ENCODE results near the gene ADGRG6.

ADGRG6 gene

DNA sequence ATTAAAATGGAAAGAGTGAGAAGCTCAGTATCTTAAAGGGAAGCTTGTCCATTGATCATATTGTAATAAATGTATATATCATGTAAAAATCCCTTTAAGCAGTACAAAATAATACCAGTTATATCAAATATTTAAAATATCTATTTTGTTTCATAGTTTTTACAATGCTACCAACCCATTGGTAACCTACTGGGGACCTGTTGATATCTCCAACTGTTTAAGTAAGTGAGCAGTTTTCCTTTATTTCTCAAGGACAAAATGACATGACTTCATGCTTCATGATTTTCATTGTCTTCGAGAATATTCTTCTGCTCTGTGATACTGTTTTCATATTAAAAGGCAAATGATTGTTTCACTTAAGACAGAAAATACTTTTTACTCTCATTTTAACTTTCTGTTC, 100.0 kb downstream of the ADGRG6 start:
- no peaks in the 10 kb centered on the region for H3K9me3 ChIP-seq (ENCODE audit: control insufficient read depth, insufficient read depth, low read depth, low read length)
- H3K36me3 ChIP-seq (ENCODE audit: control insufficient read depth in 2 of 2, insufficient read depth in 1 of 2, low read length in 2 of 2) = no peaks in the 10 kb centered on the region
- H3K27ac ChIP-seq (ENCODE audit: extremely low read depth, low read depth, low read length) = no peak overlapping the region
- TF ChIP-seq ZBTB8A (tag by site-specific recombination; IDR thresholded peaks at IDR 0.05) = no peak
- TF ChIP-seq SCRT2 (tag by site-specific recombination; IDR thresholded peaks at IDR 0.05) = peak; percentile 74
- peak; percentile 60 for TF ChIP-seq SCRT1 (tag by site-specific recombination; IDR thresholded peaks at IDR 0.05; ENCODE audit: borderline replicate concordance)
- POLR2A ChIA-PET = no interaction called here
- peaks cover 11% of the 10 kb centered on the region for H3K4me1 ChIP-seq (ENCODE audit: control insufficient read depth, insufficient read depth, low read length)
- H3K4me3 ChIP-seq (ENCODE audit: low read depth, low read length) = no peak overlapping the region
- CTCF ChIA-PET = interaction anchor here (0.5 kb wide), 1 partner anchor 369 kb away, joined by 3 read pairs; no protein-coding TSS in a partner anchor

DNA sequence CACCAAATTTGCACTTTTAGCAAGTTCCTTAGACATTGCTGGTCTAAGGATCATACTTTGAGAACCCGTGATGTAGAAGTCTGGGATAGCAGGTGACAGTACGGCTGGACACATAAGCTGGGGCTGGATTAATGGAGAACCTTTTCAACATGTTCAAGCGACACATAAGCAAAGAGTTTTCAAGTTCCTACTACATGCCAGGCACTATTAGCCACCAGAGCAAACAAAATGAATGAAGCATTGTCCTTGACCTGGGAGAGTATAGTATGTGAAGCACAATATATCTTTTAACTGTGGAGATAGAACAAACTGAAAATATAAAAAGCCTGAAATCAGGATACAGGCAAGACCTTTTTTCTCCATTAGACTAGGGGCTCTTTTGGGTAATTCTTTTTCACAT, 102.9 kb downstream of the ADGRG6 start:
- TF ChIP-seq ZNF658 (tag by site-specific recombination; IDR thresholded peaks at IDR 0.05) (no peak), ZNF19 (tag by site-specific recombination; IDR thresholded peaks at IDR 0.05; ENCODE audit: low read depth) (no peak), ZNF548 (tag by site-specific recombination; IDR thresholded peaks at IDR 0.05) (no peak), ZNF311 (tag by site-specific recombination; IDR thresholded peaks at IDR 0.05; ENCODE audit: borderline replicate concordance) (no peak), ZNF202 (tag by site-specific recombination; IDR thresholded peaks at IDR 0.05; ENCODE audit: borderline replicate concordance) (no peak), ZNF501 (tag by site-specific recombination; IDR thresholded peaks at IDR 0.05) (no peak), ZNF621 (tag by site-specific recombination; IDR thresholded peaks at IDR 0.05) (no peak)
- TF ChIP-seq, protein P1, sequence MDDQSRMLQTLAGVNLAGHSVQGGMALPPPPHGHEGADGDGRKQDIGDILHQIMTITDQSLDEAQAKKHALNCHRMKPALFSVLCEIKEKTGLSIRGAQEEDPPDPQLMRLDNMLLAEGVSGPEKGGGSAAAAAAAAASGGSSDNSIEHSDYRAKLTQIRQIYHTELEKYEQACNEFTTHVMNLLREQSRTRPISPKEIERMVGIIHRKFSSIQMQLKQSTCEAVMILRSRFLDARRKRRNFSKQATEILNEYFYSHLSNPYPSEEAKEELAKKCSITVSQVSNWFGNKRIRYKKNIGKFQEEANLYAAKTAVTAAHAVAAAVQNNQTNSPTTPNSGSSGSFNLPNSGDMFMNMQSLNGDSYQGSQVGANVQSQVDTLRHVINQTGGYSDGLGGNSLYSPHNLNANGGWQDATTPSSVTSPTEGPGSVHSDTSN (CRISPR knock-in tag; IDR thresholded peaks at IDR 0.05) = no peak
- TF ChIP-seq, protein P2, sequence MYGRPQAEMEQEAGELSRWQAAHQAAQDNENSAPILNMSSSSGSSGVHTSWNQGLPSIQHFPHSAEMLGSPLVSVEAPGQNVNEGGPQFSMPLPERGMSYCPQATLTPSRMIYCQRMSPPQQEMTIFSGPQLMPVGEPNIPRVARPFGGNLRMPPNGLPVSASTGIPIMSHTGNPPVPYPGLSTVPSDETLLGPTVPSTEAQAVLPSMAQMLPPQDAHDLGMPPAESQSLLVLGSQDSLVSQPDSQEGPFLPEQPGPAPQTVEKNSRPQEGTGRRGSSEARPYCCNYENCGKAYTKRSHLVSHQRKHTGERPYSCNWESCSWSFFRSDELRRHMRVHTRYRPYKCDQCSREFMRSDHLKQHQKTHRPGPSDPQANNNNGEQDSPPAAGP (tag by site-specific recombination; IDR thresholded peaks at IDR 0.05) = no peak
- TF ChIP-seq, protein P3, sequence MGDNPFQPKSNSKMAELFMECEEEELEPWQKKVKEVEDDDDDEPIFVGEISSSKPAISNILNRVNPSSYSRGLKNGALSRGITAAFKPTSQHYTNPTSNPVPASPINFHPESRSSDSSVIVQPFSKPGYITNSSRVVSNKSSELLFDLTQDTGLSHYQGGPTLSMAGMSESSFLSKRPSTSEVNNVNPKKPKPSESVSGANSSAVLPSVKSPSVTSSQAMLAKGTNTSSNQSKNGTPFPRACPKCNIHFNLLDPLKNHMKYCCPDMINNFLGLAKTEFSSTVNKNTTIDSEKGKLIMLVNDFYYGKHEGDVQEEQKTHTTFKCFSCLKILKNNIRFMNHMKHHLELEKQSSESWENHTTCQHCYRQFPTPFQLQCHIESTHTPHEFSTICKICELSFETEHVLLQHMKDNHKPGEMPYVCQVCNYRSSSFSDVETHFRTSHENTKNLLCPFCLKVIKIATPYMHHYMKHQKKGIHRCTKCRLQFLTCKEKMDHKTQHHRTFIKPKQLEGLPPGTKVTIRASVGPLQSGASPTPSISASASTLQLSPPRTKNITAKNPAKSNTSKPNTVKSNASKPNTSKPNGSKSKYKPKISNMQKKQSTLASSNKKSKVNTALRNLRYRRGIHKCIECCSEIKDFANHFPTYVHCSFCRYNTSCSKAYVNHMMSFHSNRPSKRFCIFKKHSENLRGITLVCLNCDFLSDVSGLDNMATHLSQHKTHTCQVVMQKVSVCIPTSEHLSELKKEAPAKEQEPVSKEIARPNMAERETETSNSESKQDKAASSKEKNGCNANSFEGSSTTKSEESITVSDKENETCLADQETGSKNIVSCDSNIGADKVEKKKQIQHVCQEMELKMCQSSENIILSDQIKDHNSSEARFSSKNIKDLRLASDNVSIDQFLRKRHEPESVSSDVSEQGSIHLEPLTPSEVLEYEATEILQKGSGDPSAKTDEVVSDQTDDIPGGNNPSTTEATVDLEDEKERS (tag by site-specific recombination; IDR thresholded peaks at IDR 0.05) = no peak
- TF ChIP-seq, protein P4, sequence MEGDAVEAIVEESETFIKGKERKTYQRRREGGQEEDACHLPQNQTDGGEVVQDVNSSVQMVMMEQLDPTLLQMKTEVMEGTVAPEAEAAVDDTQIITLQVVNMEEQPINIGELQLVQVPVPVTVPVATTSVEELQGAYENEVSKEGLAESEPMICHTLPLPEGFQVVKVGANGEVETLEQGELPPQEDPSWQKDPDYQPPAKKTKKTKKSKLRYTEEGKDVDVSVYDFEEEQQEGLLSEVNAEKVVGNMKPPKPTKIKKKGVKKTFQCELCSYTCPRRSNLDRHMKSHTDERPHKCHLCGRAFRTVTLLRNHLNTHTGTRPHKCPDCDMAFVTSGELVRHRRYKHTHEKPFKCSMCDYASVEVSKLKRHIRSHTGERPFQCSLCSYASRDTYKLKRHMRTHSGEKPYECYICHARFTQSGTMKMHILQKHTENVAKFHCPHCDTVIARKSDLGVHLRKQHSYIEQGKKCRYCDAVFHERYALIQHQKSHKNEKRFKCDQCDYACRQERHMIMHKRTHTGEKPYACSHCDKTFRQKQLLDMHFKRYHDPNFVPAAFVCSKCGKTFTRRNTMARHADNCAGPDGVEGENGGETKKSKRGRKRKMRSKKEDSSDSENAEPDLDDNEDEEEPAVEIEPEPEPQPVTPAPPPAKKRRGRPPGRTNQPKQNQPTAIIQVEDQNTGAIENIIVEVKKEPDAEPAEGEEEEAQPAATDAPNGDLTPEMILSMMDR (tag by site-specific recombination; IDR thresholded peaks at IDR 0.05) = no peak
- TF ChIP-seq, protein P5, sequence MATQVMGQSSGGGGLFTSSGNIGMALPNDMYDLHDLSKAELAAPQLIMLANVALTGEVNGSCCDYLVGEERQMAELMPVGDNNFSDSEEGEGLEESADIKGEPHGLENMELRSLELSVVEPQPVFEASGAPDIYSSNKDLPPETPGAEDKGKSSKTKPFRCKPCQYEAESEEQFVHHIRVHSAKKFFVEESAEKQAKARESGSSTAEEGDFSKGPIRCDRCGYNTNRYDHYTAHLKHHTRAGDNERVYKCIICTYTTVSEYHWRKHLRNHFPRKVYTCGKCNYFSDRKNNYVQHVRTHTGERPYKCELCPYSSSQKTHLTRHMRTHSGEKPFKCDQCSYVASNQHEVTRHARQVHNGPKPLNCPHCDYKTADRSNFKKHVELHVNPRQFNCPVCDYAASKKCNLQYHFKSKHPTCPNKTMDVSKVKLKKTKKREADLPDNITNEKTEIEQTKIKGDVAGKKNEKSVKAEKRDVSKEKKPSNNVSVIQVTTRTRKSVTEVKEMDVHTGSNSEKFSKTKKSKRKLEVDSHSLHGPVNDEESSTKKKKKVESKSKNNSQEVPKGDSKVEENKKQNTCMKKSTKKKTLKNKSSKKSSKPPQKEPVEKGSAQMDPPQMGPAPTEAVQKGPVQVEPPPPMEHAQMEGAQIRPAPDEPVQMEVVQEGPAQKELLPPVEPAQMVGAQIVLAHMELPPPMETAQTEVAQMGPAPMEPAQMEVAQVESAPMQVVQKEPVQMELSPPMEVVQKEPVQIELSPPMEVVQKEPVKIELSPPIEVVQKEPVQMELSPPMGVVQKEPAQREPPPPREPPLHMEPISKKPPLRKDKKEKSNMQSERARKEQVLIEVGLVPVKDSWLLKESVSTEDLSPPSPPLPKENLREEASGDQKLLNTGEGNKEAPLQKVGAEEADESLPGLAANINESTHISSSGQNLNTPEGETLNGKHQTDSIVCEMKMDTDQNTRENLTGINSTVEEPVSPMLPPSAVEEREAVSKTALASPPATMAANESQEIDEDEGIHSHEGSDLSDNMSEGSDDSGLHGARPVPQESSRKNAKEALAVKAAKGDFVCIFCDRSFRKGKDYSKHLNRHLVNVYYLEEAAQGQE (tag by site-specific recombination; IDR thresholded peaks at IDR 0.05) = no peak
- TF ChIP-seq, protein P6, sequence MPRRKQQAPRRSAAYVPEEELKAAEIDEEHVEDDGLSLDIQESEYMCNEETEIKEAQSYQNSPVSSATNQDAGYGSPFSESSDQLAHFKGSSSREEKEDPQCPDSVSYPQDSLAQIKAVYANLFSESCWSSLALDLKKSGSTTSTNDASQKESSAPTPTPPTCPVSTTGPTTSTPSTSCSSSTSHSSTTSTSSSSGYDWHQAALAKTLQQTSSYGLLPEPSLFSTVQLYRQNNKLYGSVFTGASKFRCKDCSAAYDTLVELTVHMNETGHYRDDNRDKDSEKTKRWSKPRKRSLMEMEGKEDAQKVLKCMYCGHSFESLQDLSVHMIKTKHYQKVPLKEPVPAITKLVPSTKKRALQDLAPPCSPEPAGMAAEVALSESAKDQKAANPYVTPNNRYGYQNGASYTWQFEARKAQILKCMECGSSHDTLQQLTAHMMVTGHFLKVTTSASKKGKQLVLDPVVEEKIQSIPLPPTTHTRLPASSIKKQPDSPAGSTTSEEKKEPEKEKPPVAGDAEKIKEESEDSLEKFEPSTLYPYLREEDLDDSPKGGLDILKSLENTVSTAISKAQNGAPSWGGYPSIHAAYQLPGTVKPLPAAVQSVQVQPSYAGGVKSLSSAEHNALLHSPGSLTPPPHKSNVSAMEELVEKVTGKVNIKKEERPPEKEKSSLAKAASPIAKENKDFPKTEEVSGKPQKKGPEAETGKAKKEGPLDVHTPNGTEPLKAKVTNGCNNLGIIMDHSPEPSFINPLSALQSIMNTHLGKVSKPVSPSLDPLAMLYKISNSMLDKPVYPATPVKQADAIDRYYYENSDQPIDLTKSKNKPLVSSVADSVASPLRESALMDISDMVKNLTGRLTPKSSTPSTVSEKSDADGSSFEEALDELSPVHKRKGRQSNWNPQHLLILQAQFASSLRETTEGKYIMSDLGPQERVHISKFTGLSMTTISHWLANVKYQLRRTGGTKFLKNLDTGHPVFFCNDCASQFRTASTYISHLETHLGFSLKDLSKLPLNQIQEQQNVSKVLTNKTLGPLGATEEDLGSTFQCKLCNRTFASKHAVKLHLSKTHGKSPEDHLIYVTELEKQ (tag by site-specific recombination; IDR thresholded peaks at IDR 0.05; ENCODE audit: borderline replicate concordance) = no peak

More for the DNA sequence above, 102.9 kb downstream of the ADGRG6 start:
- Histone ChIP-seq H3K4me3 (ENCODE audit: low read depth, low read length) (no peak overlapping the region), H3K27ac (ENCODE audit: extremely low read depth, low read depth, low read length) (no peak overlapping the region), H3K9me3 (ENCODE audit: control insufficient read depth, insufficient read depth, low read depth, low read length) (no peaks in the 10 kb centered on the region), H3K4me1 (ENCODE audit: control insufficient read depth, insufficient read depth, low read length) (peaks cover 10% of the 10 kb centered on the region), H3K36me3 (ENCODE audit: control insufficient read depth in 2 of 2, insufficient read depth in 1 of 2, low read length in 2 of 2) (no peaks in the 10 kb centered on the region)
- CTCF ChIA-PET = interaction anchor here (0.6 to 1.0 kb wide), 4 partner anchors 13 to 134 kb away, joined by 3 read pairs; no protein-coding TSS in a partner anchor
- POLR2A ChIA-PET = no interaction called here
